Activated CD8-positive, alpha-beta memory T cell treated with anti-CD3 and anti-CD28 coated beads, Interleukin-2, amount 50 U/mL, for 48 hours (primary cell): ENCODE results near the gene ZNF578.
"Not testable (repeated sequence)": the region's sequence is repeated elsewhere in the genome, so short reads cannot be mapped to it uniquely, and the experiment has no call there.

ENCODE experiments used
- DNase-seq: peaks from one replicate; pipeline ENCODE4 v3.0.0-alpha.2; 2020

The ZNF578 gene

DNA sequence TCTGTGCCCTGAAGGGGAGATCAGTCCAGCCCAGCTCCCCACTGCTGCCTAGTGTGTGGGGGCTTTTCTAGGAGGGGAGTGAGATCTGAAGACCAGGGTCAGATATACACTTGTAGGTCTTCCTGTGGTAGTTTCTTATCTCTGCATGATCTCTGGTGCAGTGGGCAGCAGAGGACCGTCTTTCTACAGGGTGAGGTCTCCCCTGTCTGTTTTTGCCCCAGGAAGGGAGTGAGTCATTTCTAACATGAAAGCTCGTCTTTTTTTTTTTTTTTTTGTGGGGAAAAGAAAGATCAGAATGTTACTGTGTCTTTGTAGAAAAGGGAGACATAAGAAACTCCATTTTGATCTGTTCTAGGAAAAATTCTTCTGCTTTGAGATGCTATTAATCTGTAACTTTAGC lies 65.3 kb downstream of the ZNF578 start:
- DNase-seq = no peak

DNA sequence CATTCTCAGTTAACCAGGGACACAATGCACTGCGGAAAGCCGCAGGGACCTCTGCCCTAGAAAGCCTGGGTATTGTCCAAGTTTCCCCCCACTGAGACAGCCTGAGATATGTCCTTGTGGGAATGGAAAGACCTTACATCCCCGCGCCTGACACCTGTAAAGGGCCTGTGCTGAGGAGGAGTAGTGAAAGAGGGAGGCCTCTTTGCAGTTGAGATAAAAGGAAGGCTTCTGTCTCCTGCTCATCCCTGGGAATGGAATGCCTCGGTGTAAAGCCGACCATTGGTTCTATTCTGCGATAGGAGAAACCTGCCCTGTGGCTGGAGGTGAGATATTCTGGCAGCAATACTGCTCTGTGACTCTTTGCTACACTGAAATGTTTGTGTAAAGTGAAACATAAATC lies 65.8 kb downstream of the ZNF578 start:
- not testable (repeated sequence) for DNase-seq

DNA sequence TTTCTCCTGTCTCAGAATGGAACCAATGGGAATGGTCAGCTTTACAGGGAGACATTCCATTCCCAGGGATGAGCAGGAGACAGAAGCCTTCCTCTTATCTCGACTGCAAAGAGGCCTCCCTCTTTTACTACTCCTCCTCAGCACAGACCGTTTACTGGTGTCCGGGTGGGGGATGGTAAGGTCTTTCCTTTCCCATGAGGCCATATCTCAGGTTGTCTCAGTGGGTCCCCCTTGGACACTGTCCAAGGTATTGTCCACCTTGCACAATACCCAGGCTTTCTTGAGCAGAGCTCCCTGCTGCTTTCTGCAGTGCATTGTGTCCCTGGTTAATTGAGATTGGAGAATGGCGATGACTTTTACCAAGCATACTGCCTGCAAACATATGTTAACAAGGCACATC lies 66.7 kb downstream of the ZNF578 start:
- DNase-seq = no peak

DNA sequence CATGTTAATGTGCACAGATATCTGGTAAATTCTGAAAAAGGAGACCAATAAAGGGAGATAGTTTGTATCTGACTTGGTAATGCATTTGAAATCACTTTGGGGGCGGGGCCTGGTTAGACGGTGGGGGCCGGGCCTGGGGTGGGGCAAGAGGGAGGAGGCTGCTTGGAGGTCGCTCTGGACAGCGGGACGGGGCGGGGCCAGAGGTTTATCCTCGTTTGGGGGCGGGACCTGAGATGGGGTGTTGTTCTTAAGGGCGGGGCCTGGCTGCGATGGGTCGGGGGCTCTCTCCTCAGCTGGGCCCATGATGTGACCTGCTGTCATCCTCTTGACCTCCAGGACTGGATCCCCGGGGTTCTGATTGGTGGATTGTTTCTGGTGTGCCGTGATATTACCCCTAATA lies 69.2 kb downstream of the ZNF578 start:
- DNase-seq = no peak

DNA sequence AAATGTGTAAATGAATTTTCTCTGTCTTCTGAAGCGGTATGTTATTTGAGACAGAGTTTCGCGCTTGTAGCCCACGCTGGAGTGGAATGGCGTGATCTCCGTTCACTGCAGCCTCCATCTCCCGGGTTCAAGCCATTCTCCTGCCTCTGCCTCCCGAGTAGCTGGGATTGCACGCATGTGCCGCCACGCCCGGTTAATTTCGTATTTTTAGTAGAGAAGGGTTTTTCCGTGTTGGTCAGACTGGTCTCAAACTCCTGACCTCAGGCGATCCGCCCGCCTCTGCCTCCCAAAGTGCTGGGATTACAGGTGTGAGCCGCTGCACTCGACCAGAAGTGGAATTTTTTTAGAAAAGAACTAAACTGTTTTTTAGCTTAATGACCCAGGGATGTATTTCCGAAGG lies 70.7 kb downstream of the ZNF578 start:
- DNase-seq = no peak

DNA sequence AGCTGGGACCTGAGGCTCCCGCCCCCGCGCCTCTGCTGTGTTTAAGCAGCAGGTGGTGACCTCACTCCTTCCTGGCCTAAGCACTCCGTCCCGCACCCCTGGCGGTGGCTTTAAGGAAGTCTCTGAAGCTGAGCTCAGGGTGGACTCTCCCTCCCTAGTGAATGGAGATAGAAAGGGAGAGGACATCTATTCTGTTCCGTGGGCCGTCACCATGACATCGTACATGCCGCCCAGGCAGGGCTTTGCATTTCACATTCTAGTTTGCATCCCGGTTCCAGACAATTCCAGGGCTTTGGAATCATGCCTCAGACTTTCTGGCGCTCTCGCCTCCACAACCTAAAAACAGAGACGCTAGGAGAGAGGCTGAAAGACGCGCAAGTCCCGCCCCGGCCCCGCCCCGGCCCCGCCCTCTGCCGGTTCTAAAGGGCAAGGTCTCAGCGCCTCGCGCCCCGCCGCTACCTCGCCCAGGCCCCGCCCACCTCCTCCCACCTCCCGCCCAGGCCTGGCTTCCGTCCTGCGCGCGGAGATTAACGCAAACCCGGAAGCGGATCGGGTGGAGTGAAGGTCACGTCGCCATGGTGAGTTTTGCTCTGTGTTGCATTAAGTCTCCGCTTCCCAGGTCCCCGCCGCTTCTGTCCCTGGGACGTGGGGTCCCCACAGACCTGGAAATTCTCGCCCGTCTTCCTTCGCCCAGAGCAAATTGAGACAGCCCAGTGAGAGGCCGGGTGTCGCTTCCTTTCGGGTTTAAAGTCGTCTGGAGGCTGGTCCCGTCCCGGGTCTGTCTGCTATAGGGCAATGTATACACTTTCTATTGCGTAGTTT lies 74.0 kb downstream of the ZNF578 start, which contains the start of gene ZNF808:
TSS of gene ZNF808 (plus strand) at position 535 of the 822 bp plus-strand sequence. CDS start 15,617 bp downstream, outside the sequence.
- peak; percentile 95 for DNase-seq

DNA sequence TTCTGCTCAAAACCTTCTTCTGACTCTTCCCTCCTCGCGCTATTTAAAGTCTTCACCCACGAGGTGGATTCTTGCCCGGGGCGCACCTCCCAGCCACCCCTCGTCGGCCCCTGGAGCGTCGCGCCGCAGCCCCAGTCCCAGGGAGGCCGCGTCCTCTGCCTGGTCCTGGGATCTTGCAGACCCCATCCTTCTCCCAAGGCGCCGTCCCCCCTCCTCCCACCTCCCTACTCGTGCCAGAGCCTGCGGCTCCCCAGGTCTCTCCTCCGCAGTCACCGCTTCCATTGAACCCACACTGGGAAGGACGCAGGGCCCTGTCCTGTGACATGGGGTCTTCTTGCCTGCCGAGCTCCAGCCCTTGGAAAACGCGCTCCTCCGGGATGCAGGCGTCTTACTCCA lies 74.6 kb downstream of the ZNF578 start:
- DNase-seq = peak; percentile 53

DNA sequence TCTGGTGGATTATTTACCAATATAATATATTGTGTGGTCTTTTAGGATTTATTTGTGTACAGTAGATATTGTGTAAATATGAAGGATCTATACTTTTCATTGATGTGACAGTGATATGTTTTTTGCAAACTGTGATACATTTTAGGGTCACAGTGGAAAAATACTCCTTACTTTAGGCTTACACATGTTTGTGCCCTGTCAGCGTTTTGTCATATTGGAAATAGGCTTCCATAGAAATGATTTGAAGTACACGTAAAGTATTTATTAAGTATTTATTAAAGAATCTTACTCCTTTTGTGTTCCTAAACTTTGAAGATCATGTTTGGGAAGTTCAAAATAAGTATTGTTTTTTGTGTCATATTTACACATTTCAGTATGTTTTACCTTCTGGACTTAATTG lies 79.1 kb downstream of the ZNF578 start:
- no peak for DNase-seq

DNA sequence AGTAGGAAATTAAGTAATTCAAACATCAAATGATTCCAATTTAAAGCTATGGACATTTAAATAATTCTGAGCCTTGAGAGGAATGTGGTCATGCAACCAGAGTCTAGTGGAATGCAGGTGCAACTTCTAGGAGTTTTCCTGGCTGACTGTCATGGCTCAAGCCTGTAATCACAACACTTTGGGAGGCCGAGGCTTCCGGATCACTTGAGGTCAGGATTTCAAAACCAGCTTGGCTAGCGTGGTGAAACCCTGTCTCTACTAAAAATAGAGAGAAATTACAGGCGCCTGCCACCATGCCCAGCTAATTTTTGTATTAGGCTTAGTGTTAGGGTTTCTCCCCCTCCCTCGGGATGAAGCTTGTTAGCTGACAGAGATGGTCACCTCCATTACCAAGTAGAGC lies 80.5 kb downstream of the ZNF578 start:
- no peak for DNase-seq

DNA sequence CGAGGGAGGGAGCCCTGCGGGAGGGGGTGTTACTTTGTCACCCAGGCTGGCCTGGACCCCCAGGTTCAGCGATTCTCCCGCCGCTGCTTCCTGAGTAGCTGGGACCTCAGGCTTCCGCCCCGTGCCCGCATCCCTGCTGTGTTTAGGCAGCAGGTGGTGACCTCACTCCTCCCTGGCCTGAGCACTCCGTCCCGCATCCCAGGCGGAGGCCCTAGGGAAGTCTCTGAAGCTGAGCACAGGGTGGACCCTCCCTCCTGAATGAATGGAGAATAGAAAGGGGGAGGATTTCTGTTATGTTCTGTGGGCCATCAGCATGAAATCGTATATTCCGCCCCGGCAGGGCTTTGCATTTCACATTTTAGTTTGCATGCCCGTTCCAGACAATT lies 82.0 kb downstream of the ZNF578 start:
- DNase-seq = not testable (repeated sequence)

DNA sequence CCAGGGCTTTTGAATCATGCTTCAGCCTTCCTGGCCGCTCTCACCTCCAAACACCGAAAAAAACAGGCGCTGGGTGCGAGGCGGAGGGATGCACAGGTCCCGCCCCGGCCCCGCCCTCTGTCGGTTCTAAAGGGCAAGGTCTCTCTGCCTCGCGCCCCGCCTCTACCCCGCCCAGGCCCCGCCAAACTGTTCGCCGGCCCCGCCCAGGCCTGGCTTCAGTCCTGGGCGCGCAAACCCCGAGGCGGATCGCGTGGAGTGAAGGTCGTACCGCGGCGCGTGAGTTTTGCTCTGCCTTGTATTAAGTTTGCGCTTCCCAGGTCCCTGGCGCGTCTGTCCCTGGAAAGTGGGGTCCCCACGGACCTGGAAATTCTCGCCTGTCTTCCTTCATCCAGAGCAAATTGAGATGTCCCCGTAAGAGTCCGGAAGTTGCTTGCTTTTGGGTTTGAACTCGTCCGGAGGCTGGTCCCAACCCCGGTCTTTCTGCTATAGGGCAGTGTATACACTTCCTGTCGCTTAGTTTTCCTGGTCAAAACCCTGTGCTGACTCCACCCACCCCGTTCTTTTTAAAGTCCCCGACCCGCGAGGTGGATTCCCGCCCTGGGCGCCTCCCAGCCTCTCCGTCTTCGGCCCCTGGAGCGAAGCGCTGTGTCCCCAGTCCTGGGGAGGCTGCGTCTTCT lies 82.6 kb downstream of the ZNF578 start:
- peak; percentile 92 for DNase-seq

DNA sequence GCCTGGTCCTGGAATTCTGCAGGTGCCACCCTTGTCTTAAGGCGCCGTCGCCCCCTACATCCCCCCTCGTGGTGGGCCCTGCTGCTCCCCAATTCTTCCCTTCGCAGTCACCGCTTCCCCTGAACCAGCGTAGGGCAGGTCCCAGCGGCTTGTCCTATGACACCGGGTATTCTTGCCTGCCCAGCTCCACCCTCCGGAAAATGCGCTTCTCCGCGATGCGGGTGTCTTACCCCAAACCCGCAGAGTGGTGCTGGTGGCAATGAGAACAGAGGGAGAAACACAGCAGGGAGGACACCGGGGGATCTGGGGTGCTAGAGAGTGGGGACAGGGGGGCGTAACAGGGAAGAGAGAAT lies 83.1 kb downstream of the ZNF578 start:
- DNase-seq = no peak

DNA sequence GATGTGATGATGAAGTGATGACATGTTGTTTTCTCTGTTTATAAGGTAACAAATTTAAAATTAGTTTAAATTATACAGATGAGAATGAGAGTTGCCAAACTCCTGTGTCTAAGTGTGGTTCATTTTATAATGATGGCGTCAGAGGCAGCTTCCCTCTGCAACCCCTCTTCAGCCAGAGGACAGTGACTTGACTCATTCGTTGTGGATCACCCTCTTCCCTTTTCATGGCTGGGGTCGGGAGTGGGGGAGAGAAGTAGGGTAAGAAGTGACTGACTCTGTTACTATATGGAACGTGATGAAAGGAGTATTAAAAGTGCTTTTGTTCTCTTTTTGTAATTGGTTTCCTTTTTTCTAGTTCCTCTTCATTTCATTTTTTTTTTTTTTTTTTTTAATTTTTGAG lies 85.5 kb downstream of the ZNF578 start:
- DNase-seq = not testable (repeated sequence)

DNA sequence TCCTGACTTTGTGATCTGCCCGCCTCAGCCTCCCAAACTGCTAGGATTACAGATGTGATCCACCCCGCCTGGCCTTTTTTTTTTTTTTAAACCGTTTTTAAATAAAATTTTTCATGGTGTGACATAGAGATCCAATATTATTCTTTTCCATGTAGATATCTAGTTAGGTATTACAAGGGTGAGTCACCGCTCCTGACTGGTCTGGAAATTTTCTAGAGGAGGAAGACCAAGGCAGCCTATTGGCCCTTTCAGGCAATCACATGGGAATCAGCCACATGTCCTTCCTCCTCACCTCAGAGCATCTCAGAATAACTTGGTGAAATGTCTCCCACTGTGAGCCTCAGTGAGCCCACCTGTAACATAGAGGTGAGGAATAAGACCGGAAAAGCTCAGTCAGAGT lies 87.8 kb downstream of the ZNF578 start:
- DNase-seq = not testable (repeated sequence)

DNA sequence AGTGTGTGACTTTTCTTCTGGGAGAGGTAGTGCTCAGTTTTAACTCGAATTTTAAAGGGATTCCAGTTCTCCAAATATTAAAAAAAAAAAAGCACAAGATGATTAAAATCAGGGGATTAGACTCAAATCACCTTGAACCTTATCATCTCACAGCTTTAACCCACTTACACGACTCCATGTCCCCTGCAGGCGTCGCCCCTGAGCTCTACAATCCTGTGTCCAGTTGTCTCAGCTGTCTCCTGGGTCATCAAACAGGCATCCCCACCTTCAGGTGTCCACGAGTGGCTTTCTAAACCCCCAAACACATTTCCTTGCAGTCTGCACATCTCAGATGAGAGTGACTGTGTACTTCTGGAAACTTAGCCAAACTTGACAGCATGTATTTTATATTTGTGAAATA lies 88.3 kb downstream of the ZNF578 start:
- DNase-seq = no peak

DNA sequence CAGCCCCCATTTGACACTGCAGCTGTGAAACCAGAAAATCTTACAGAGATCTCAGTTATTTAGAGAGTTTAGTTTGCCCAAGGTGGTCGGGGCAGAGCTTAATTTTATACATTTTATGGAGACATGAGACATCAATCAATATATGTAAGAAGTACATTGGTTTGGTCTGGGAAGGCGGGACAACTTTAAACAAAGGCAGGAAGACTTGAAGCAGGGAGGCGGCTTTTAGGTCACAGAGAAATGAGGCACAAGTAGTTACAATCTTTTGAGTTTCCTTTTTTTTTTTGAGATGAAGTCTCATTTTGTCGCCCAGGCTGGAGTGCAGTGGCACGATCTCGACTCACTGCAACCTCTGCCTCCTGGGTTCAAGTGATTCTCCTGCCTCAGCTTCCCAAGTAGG lies 89.2 kb downstream of the ZNF578 start:
- DNase-seq = not testable (repeated sequence)

DNA sequence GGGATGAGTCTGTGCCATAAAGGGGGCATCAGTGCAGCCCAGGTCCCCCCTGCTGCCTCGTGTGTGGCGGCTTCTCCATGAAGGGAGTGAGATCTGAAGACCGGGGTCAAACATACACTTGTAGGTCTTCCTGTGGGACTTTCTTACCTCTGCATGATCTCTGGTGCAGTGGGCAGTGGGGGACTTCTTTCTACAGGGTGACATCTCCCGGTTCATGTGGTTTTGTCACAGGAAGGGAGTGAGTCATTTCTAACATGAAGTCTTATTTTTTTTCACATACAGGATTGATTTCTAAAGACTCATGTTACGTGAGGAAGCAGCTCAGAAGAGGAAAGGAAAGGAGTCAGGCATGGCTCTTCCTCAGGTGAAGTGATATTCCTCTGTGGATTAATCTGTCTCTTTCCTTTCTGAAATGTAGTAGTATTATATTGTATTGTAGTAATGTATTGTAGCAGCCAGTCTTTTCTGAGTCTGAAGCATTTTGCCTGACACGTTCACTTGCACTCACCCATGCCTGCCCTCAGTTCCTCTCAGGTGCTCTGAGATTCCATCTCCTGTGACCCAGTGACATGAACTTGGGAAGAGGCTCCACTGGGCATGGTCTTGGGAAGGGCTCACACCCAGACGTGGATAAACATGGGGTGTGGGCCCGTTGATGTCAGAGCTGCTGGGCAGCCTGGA lies 89.8 kb downstream of the ZNF578 start:
- peak; percentile 53 for DNase-seq

DNA sequence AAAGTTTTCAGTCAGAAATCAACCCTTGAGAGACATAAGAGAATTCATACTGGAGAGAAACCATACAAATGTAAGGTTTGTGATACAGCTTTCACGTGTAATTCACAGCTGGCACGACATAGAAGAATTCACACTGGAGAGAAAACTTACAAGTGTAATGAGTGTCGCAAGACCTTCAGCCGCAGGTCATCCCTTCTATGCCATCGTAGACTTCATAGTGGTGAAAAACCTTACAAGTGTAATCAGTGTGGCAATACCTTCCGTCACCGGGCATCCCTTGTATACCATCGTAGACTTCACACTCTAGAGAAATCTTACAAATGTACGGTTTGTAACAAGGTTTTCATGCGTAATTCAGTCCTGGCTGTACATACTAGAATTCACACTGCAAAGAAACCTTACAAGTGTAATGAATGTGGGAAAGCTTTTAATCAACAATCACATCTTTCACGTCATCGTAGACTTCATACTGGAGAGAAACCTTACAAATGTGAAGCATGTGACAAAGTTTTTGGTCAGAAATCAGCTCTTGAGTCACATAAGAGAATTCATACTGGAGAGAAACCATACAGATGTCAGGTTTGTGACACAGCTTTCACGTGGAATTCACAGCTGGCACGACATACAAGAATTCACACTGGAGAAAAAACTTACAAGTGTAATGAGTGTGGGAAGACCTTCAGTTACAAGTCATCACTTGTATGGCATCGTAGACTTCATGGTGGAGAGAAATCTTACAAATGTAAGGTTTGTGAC lies 101.0 kb downstream of the ZNF578 start:
- DNase-seq = no peak

DNA sequence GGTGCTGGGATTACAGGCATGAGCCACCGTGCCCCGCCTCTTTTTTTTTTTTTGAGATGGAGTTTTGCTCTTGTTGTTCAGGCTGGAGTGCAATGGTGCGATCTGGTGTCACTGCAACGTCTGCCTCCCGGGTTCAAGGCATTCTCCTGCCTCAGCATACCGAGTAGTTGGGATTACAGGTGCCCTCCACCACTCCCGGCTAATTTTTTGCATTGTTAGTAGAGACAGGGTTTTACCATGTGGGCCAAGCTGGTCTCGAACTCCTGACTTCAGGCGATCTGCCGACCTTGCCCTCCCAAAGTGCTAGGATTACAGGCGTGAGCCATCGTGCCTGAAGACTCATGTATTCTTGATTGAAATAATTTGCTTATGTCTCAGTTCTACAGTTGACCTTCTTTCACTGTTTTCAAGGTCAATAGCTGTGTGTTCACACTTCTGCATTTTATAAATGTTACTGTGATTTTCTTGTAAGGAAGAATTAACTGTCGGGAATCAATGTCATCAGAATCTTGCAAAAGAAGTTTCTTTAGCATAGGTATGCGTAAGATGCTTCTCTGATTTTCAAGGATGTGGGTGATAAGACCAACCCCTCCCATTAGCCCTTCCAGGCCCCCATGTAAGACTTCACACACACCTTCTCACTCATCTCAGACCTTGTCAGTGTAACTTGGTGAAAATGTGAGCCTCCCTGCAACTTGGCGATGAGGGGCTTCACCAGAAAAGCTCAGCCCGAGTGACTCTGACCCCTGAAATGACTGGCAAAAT lies 104.1 kb downstream of the ZNF578 start:
- DNase-seq = no peak

DNA sequence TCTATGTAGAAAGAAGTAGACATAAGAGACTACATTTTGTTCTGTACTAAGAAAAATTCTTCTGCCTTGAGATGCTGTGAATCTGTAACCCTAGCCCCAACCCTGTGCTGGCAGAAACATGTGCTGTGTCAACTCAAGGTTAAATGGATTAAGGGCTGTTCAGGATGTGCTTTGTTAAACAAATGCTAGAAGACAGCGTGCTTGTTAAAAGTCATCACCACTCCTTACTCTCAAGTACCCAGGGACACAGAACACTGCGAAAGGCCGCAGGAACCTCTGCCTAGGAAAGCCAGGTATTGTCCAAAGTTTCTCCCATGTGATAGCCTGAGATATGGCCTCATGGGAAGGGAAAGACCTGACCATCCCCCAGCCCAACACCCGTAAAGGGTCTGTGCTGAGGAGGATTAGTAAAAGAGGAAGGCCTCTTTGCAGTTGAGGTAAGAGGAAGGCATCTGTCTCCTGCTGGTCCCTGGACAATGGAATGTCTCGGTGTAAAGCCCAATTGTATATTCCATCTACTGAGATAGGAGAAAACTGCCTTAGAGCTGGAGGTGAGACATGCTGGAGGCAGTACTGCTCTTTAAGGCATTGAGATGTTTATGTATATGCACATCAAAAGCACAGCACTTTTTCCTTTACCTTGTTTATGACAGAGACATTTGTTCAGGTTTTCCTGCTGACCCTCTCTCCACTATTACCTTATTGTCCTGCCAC lies 105.5 kb downstream of the ZNF578 start:
- DNase-seq = not testable (repeated sequence)

DNA sequence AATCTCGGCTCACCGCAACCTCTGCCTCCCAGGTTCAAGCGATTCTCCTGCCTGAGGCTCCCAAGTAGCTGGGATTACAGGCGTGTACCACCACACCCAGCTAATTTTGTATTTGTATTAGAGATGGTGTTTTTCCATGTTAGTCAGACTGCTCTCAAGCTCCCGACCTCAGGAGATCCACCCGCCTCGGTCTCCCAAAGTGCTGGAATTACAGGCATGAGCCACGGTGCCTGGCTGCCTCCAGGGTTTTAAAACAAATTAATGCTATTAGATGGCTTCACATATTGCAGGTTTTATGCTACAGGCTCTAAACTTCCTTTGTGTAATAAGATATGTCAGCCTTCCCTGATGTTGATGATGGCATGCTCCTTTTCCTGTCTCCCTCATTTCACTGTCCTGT lies 108.3 kb downstream of the ZNF578 start:
- DNase-seq = not testable (repeated sequence)
